Motor neuron (in vitro differentiated cells): ENCODE data around the gene LINGO4. TPM values are rescaled to one million over a fixed set of nuclear protein-coding genes. Genes with fewer than 3 reads are reported as not detected.

ENCODE experiments used
- ATAC-seq, 8 experiments: fragments of 200-7000 bp; cut with Tn5 transposase; replicated peaks in 6 of 8; 2 replicates each; pipeline ENCODE4 v1.8.0; 2021; ENCODE audit warnings: mild to moderate bottlenecking in 8 of 8, moderate library complexity in 8 of 8
- H3K27ac ChIP-seq, 2 donors: fragments of 250-450 bp; sonication (Bioruptor Pico); 2 replicates each; pipeline ENCODE4 v1.9.0; 2021; ENCODE audit warnings: antibody characterized with exemption in 2 of 2, mild to moderate bottlenecking in 2 of 2, moderate library complexity in 1 of 2
- H3K4me1 ChIP-seq, 2 donors: fragments of 250-450 bp; sonication (Bioruptor Pico); replicated peaks in 1 of 2; 2 replicates each; pipeline ENCODE4 v1.6.1; 2021; ENCODE audit warnings: antibody characterized with exemption in 2 of 2, mild to moderate bottlenecking in 2 of 2, moderate library complexity in 1 of 2
- H3K4me3 ChIP-seq, 5 donors: fragments of 250-450 bp; sonication (Bioruptor Pico); 2 replicates each; pipeline ENCODE4 v1.9.0; 2021; ENCODE audit warnings: antibody characterized with exemption in 5 of 5, mild to moderate bottlenecking in 5 of 5, moderate library complexity in 4 of 5
- WGBS, 10 experiments: fragments of 450-650 bp; shearing (Covaris generic); methylation state at CpG; one replicate each; pipeline ENCODE4 v1.0.0; 2022; 5-methylcytosine and 5-hydroxymethylcytosine counted together
- in situ Hi-C, 9 experiments: fragments of 400-800 bp; cut with MboI; loops; one replicate each; pipeline ENCODE4 v1.15.0; 2021; ENCODE audit warnings: low sequenced_read_pairs in 9 of 9, low pct_unique_long_range_greater_than_20kb in 2 of 9; ENCODE audit not compliant: unreplicated experiment in 9 of 9
- total RNA-seq, 8 experiments: library from RNA; unstranded; fragments of 300-600 nt; gene quantifications; 2 replicates each; pipeline versions ENCODE4 v1.2.3 to v1.2.4, GENCODE V29; 2022

The LINGO4 gene
- total RNA-seq, result under 1 TPM in 6 of 8 experiments, not detected in 2; 0.05 to 0.57 (median 0.22) TPM

DNA sequence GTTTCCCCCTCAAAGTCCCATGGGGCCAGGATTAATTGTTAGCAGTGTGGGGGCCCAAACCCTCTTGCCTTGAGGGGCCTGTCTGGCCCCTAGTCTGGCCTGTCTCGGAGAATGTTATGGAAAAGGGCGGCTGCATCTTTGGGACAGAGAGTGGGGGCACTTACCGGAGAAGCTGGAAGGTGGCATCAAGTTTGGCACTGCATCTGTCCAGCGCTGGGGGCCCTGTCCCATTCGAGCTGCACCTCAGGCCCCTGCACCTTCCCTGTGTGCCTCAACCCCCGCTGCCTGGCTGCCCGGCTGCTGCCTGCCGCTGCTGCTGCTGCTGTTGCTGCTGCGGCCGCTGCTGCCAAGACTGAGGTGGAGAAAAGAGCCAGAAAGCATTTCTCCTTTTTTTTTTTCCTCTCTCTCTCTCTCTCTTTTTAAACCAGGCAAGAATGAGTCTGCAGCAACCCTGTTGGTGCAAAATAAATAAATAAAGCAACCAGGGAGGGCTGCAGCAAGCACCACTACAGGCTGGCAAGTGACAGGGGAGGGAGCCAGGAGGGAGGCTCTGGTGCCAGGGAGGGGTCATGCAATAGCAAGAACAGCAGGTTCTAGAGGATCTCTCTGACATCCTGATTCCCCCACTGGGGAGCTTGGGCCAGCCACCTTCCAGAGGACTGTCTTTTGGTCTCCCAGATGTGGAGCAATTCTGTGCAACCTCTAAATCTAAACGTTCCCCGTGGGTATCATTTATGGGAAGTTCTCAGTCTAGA, at the start of gene LINGO4:
Gene LINGO4 (minus strand): TSS at position 354 of the 755 bp plus-strand sequence. CDS start 2,715 bp downstream, outside the sequence.
- peak in 2 of 8 experiments; percentile 24 to 40 for ATAC-seq
- H3K4me1 ChIP-seq, result peaks cover 0 to 6% of the 10 kb centered on the region in 2 donors
- in situ Hi-C loops, result no loop called here
- WGBS, 10 experiments, result 20 to 92% (median 55%) methylated on average over 2 to 10 of the region's 12 CpGs; no CpG with 5 or more reads in 2 of the 10 experiments
- no peak within 1 kb of the TSS for H3K4me3 ChIP-seq
- H3K27ac ChIP-seq, result no peak within 1 kb of the TSS

DNA sequence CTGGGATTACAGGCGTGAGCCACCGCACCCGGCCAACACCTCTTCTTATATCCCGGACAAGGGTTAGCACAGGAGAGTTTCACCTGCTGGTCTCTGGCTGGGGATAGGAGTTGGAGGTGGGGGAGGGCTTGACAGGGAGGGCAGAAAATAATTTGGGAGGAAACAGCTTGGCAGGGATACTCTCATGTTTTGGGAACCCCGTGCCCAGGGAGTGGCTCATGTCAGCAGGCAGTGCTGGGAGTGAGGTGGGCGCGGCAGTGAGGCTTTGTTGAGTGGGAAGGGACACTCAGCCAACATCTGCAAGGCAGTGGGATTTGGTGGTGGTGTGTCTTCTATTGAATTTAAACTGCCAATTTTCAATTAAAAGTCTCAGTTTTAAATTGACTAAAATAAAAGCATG, 49.4 kb upstream of the LINGO4 start:
- WGBS, 10 experiments, result 17 to 100% (median 91%) methylated on average over 1 to 7 of the region's 7 CpGs; no CpG with 5 or more reads in 4 of the 10 experiments
- no peak for ATAC-seq
- H3K4me3 ChIP-seq, result no peak overlapping the region
- no peaks in the 10 kb centered on the region for H3K4me1 ChIP-seq
- no peak overlapping the region for H3K27ac ChIP-seq
- in situ Hi-C loops, result no loop called here

DNA sequence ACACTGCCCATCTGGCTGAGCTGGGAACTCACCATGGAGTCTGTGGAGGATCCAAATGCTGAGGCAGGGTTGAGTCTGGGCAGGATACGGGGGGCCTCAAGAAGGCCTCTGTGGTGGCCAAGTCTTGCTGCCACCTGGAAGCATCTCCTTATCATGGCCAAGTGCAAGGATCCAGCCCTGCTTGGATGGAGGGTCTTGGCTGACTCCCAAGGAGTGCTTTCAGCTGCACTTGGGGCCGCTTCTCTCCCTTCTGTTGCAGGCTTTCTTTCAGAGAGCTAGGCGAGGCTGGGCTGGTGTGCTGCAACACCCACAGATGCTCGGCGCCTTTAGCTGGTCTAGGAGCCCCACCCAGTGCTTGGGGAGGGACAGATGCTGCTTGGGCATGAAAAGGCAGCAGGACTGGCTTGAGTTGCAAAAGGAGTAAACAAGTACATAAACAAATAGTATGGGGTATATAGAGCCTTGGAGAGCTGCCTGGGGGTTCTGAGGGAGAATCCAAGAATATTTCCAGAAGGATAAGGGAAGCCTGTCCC, 48.3 kb upstream of the LINGO4 start, which contains the start of gene THEM5:
Gene THEM5 (minus strand): TSS at position 302 of the 533 bp plus-strand sequence. CDS start 147 bp downstream, at position 155.
- Histone ChIP-seq H3K4me1 (no peaks in the 10 kb centered on the region), H3K27ac (no peak within 1 kb of the TSS), H3K4me3 (no peak within 1 kb of the TSS)
- in situ Hi-C loops, result no loop called here
- ATAC-seq, result peak in 3 of 8 experiments; percentile 55 to 92 (median 82)
- 0 to 90% (median 60%) methylated on average over 1 to 3 of the region's 5 CpGs; no CpG with 5 or more reads in 3 of the 10 experiments for WGBS, 10 experiments

DNA sequence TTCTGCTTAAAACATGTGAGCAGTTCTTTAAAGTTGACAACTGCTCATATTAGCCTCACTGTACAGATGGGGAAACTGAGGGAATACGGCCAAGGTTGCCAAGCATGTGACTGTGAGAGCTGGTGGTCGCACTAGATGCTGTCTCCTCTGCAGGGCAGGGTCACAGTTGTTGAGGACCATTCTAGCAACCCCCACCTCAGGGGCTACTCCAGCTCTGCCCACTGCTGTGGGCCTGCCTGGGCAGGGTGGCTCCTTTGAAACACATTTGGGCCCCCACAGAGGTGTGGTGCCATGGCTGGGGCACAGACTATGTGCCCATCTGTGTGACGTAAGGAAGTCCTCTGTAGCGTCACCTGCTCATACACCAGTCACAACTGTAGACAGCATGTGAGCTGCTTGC, 47.5 kb upstream of the LINGO4 start:
- no peak for ATAC-seq
- no peaks in the 10 kb centered on the region for H3K4me1 ChIP-seq
- H3K4me3 ChIP-seq, result no peak overlapping the region
- in situ Hi-C loops, result no loop called here
- H3K27ac ChIP-seq, result no peak overlapping the region
- 50 to 94% (median 79%) methylated on average over 1 to 4 of the region's 4 CpGs; no CpG with 5 or more reads in 7 of the 10 experiments for WGBS, 10 experiments

DNA sequence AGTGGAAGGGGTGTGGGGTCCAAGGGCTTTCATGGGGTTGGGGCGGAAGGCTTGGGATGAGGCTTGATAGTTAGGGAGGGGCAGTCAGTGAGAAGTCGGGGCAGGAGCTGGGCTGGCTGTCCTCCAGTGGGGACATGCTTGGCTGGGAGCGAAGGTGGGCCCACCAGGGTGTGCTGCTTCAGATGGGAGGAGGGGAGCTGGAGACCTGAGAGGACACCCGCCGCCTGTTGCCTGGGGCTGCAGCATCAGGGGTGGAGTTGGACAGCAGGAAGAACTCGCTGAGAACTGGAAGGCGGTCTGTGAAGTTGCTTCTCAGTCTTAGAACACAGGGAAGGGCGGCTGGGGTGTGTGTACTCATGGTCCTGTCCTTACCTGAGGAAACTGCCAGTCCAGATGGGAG, 46.7 kb upstream of the LINGO4 start:
- in situ Hi-C loops, result no loop called here
- 0 to 50% (median 18%) methylated on average over 1 to 3 of the region's 8 CpGs; no CpG with 5 or more reads in 4 of the 10 experiments for WGBS, 10 experiments
- H3K4me3 ChIP-seq, result no peak overlapping the region
- peak in 2 of 8 experiments; percentile 13 to 24 for ATAC-seq
- H3K27ac ChIP-seq, result no peak overlapping the region
- H3K4me1 ChIP-seq, result no peaks in the 10 kb centered on the region

- Histone ChIP-seq H3K4me3 (no peak overlapping the region), H3K4me1 (no peaks in the 10 kb centered on the region), H3K27ac (no peak overlapping the region)
- in situ Hi-C loops, result no loop called here
- ATAC-seq, result no peak
Observed at GRCh38 chr1:151849871-151850270, 44.7 kb upstream of the LINGO4 start.

GRCh38 chr1:151849126-151849525, 43.9 kb upstream of the LINGO4 start:
- ATAC-seq, result no peak
- H3K27ac ChIP-seq, result no peak overlapping the region
- WGBS, 10 experiments, result 8 to 100% (median 77%) methylated on average over 1 to 3 of the region's 3 CpGs; no CpG with 5 or more reads in 1 of the 10 experiments
- no peak overlapping the region for H3K4me3 ChIP-seq
- H3K4me1 ChIP-seq, result no peaks in the 10 kb centered on the region
- in situ Hi-C loops, result no loop called here

DNA sequence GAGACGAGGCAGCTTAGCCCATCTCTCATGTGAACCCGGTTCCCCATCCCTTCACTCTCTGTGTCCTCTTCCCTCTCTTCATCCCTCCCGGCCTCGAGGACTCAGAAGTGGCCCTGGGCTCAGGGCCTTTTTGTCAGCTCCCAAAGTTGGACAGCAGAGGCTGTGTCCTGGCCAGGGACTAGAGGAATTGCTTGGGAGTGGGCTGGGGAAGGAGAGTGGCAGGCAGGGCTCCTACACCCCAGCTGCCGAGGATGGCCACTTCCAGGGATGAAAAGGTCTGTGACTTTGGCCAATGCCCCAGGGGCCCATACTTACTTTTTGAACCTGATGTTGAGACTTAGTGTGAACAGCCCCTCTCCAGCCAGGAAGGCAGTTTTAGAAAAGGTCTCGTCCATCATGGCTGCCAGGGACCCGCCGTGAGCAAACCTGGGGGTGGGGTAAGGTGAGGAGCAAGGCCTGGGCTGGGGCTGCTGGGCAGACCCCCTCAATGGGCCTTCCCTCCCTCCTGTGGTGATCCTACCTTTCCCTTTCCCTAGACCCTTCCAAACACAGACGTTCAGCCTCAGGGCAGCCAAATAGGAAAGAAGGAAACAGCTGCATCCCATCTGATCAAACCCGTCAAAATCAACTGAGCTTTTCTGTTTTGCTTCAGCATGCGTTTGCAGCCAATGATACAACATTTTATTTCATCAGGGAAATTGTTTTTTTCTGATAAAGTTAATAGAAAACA, 42.8 kb upstream of the LINGO4 start:
- Histone ChIP-seq H3K4me3 (no peak overlapping the region), H3K4me1 (no peaks in the 10 kb centered on the region), H3K27ac (no peak overlapping the region)
- 0 to 69% (median 52%) methylated on average over 3 to 10 of the region's 11 CpGs; no CpG with 5 or more reads in 3 of the 10 experiments for WGBS, 10 experiments
- peak in 1 of 8 experiments; percentile 20 for ATAC-seq
- in situ Hi-C loops, result no loop called here

DNA sequence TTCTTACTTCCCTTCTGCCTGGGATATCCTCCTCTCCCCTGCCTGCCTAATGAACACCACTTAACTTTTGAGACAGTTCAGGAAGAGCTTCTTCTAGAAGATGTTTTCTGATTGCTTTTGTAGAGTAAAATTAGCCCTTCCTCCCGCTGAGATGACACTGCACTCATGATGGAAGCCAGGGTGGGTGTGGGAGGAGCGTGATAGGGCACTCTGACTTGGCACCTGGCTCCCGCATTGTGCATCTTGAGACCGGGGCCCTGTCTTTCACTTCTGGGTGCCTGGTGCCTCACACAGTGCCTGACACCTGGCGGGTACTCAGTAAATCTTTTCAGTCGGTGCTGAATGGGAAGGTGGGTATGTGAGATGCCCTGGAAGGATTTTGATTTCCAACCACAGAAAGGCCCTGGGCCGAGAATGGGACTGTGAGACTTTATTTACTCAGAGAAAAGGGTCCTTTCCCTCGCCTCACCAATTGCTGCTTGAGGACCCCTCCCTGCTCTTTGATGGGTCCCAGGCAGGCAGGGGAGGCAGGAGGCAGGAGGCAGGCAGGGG, 41.5 kb upstream of the LINGO4 start:
- ATAC-seq, result no peak
- H3K27ac ChIP-seq, result no peak overlapping the region
- in situ Hi-C loops, result no loop called here
- H3K4me1 ChIP-seq, result no peaks in the 10 kb centered on the region
- H3K4me3 ChIP-seq, result no peak overlapping the region
- WGBS, 10 experiments, result 59 to 88% (median 67%) methylated on average over 1 to 7 of the region's 8 CpGs; no CpG with 5 or more reads in 3 of the 10 experiments

GRCh38 chr1:151846062-151846568, 40.9 kb upstream of the LINGO4 start:
- in situ Hi-C loops, result no loop called here
- peak in 7 of 8 experiments; percentile 71 to 98 (median 81) for ATAC-seq
- Histone ChIP-seq H3K4me3 (no peak overlapping the region), H3K27ac (no peak overlapping the region), H3K4me1 (no peaks in the 10 kb centered on the region)
- WGBS, 10 experiments, result 23 to 80% (median 37%) methylated on average over 1 to 6 of the region's 6 CpGs; no CpG with 5 or more reads in 2 of the 10 experiments

DNA sequence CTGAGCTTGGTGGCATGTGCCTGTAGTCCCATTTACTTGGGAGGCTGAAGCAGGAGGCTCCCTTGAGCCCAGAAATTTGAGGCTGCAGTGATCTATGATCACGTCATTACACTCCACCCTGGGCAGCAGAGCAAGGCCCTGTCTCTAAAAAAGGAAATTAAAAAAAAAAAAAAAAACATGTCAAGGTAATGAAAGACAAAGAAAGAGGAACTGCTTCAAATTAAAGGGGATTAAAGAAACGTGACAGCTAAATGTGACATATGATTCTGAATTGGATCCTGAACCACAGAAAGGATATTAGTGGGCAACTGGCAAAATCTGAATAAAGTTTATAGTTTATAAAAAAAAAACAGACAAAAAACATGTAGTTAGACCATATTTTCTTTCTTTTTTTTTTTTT, 38.2 kb upstream of the LINGO4 start:
- in situ Hi-C loops, result no loop called here
- ATAC-seq, result no peak

DNA sequence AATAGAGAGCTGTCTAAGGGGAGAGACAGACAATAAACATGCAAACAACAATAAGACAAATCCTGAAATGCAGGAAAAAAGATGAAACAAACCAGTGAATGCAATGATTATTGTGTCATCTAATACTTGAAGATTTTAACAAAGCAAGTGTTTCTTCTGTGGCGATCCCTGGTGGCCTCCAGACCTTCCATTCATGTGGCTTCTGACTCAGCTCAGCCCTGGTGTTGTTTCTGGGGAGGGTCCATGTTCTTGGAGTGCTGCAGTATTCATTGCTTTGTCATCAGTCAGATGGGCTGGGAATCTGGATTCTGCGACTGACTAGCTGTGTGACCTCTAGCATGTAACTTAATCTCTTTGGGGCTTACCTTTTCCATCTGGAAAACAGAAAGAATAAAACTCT, 35.9 kb upstream of the LINGO4 start:
- 11 to 80% (median 68%) methylated on average over 1 to 2 of the region's 2 CpGs; no CpG with 5 or more reads in 2 of the 10 experiments for whole genome bisulfite sequencing, 10 experiments
- Histone ChIP-seq H3K27ac (no peak overlapping the region), H3K4me1 (peaks cover 3 to 15% of the 10 kb centered on the region in 2 donors), H3K4me3 (no peak overlapping the region)
- in situ Hi-C loops, result no loop called here
- ATAC-seq, result no peak

More for the DNA sequence above, 38.2 kb upstream of the LINGO4 start:
- 39 to 100% (median 72%) methylated on average over 1 to 2 of the region's 2 CpGs for WGBS, 10 experiments
- H3K27ac ChIP-seq, result no peak overlapping the region
- peaks cover 3 to 15% of the 10 kb centered on the region in 2 donors for H3K4me1 ChIP-seq
- no peak overlapping the region for H3K4me3 ChIP-seq

DNA sequence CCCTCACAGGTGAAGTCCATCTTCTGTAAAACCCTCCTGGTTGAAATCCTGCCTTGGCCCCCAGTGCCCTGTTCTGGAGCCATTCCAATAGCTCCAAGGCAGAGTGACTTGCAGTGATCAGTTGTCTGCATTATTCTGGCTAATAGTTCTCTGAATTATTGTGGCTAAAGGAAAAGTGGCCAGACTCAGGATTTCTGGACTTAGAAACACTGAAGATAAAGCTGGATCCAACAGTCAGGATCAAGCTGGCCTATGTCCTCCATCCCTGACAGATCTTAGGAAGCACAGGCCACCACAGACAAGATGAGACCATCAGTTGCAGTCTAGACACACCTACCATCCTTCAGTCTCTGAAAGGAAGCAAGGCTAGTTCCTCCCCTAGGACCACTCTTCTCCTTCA, 35.2 kb upstream of the LINGO4 start:
- no peak overlapping the region for H3K27ac ChIP-seq
- no peak for ATAC-seq
- no peak overlapping the region for H3K4me3 ChIP-seq
- in situ Hi-C loops, result no loop called here
- H3K4me1 ChIP-seq, result peaks cover 3 to 15% of the 10 kb centered on the region in 2 donors
